HG02852 (cell line): Measurements from ENCODE around the gene ZNF302.
"Not testable (repeated sequence)": the region's sequence is repeated elsewhere in the genome, so short reads cannot be mapped to it uniquely, and the experiment has no call there.

ENCODE experiments used
- ATAC-seq: cut with Tn5 transposase; IDR thresholded peaks from one replicate; pipeline ENCODE4 v1.9.1; 2021; ENCODE audit warnings: mild to moderate bottlenecking, moderate library complexity; ENCODE audit not compliant: unreplicated experiment

The ZNF302 gene

GRCh38 chr19:34669305-34669704, 8.2 kb upstream of the ZNF302 start:
- ATAC-seq, result no peak

GRCh38 chr19:34671972-34672371, 5.5 kb upstream of the ZNF302 start:
- no peak for ATAC-seq

- no peak for ATAC-seq
These were observed 3.9 kb upstream of the ZNF302 start for GRCh38 chr19:34673590-34673989.

DNA sequence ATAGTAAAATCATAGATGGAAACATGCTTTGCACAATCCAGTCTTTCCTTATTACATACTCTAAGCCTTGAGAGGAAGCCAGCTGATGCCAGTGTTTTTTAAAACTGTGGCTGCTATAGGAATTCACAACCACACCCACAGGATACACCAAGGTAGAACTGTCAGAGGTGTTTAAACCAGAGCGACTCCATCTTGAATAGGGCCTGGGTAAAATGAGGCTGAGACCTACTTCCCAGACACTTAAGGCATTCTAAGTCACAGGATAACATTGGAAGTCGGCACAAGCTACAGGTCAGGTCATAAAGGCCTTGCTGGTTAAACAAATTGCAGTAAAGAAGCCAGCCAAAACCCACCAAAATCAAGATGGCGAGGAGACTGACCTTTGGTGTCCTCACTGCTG, 2.2 kb upstream of the ZNF302 start:
- ATAC-seq, result no peak

DNA sequence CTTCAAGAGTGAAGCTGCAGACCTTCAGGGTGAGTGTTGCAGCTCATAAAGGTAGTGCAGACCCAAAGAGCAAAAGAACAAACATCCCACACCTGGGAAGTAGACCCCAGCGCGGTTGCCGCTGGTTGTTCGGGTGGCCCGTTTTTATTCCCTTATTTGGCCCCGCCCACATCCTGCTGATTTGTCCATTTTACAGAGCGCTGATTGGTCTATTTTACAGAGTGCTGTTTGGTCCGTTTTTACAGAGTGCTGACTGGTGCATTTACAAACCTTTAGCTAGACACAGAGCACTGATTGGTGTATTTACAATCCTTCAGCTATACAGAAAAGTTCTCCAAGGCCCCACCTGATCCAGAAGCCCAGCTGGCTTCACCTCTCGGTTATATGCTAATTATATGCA, 1.6 kb upstream of the ZNF302 start:
- ATAC-seq, result no peak

DNA sequence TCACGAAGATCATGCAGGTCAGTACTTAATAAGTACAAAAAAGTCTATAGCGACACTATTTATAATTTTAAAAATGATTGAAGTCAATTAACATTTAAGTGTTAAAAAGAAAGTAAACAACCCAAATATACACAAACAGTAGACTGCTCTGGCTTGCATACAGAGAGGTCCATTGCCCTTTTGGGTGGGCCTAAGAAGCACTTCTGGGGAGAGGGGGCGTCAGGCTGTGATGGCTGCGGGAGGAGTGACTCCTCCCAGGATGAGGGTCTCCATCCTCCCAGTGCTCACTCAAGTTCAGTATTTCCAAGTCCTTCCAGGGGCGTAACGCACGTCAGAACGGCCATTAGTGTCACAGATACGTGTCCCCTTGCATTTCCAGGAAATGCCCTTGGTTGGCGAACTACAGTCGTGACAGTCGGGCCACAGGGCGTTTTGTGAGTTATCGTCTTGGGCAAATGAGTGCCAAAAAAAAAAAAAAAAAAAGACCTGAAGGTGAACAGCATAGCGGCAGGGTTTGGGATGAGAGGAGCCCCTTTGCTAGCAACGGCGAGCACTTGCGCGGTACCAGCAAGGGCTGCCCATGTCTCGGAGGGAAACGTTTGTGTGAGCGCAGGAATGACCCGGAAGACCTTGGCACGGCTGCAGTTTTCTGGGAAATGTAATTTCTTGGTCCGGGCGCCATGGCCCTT, 637 bp upstream of the ZNF302 start, which contains the start of gene SCGB2B2:
TSS of gene SCGB2B2 (minus strand) at position 463 of the 689 bp plus-strand sequence. CDS start 82,596 bp downstream, outside the sequence.
- peak; percentile 56 for ATAC-seq

DNA sequence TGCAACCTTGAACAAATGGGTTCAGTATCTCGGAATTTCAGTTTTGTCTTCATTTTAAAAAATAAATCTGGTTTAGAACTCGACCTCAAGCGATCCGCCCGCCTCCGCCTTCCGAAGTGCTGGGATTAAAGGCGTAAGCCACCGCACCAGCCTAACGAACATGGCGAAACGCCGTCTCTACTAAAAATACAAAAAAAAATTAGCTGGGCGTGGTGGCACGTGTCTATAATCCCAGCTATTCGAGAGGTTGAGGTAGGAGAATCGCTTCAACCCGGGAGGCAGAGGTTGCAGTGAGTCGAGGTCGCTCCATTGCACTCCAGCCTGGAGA, 571 bp downstream of the ZNF302 start:
- no peak for ATAC-seq

DNA sequence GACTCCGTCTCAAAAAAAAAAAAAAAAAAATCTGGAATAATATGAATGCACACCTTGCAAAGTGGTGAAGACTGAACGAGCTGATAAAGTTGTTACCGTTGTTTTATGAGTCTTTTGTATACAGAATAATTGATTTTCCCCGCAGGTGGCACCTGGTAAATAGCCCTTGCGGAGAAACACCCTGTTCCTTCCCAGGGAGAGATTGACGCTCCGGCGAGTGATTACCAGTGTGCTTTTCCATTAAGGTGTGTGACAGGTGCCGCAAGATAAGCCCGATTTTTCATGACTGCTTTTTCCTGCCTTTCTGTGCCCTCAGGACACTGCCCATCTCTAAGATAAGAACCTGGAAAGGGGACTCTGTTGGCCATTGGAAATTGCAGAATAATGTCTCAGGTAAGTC, 943 bp downstream of the ZNF302 start:
- no peak for ATAC-seq

- ATAC-seq, result no peak
These were observed 4.0 kb downstream of the ZNF302 start for GRCh38 chr19:34681478-34681877.

GRCh38 chr19:34685266-34685665, 7.8 kb downstream of the ZNF302 start:
- not testable (repeated sequence) for ATAC-seq

DNA sequence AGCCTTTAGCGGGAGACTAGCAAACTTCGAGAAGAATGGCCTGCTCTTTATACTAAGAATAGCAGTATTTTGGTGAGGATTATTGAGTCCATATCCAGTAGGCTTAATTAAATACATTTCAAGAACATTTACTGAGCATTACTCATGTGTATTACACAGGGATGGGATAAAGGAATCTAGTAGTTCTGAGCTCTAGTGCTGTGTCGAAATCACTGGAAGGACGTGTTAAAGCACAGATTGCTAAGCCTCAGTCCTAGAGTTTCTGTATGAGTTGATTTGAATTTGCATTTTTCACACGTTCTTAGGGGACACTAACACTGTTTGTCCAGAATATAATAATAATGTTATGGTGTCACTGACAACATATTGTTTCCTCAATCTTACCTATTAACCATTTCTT, 9.0 kb downstream of the ZNF302 start:
- ATAC-seq, result no peak

GRCh38 chr19:34687348-34687747, 9.9 kb downstream of the ZNF302 start:
- no peak for ATAC-seq

- no peak for ATAC-seq
These were observed 11.1 kb downstream of the ZNF302 start for GRCh38 chr19:34688592-34688991.

- ATAC-seq, result no peak
These were observed 12.9 kb downstream of the ZNF302 start for GRCh38 chr19:34690372-34690771.

GRCh38 chr19:34692549-34692948, 15.1 kb downstream of the ZNF302 start:
- no peak for ATAC-seq

GRCh38 chr19:34707661-34708060, 30.2 kb downstream of the ZNF302 start:
- ATAC-seq, result no peak

DNA sequence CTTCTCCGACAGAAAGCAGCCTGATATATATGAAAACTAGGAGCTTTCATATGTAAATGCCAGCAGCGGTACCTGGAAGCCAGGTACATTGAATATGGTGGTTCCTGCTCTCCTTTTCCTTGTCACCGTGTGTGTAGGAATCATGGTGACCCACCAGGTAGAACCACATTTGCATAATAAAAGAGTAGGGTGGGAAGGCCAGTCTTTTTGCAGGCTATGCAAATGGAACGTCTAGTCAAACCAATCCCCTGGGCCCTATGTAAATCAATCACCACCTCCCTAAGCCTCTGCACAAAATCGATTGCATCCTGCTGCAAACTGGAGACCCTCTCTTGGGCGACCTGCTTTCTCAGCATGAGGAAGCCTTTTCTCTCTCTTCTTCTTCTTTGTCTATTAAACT, 34.4 kb downstream of the ZNF302 start:
- ATAC-seq, result no peak

DNA sequence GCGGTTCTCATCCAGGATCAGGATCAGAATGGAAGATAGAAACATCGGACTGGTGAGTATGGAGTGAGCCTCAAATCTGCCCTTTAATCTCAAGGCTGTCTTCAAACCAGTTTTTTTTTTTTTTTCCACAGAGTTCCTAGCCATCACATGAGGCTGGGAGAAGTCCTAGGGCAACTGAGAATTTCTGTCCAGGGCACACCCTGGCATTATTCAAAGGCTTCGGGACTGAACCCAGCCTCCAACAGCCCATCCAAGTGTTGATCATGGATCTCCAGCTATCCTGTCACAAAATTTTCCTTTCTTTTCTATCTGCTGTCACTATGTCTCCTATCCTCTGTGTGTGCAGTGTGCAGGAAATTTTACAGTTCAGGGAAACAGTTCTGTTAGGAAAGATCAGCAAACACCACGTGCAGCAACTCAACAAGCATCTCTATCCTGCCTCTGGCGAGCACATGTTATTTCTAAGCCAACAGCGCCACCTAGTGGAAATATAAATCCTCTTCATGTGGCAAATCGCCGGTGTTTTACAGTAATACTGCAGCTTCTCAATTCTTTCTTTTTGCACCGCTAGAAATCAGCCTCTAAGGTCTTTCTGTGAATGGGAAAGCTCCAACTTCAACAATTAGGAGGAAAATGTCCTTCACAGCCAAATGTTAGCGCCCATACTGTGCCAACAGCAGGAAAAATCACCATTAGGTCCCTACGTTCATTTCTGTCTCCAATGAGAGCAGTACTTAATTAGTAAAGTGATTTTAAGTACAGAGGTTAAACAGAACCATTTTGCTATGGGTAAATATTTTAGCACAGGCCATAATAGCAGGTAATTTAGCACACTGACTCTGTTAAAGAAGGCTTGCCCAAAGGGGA, 35.1 kb downstream of the ZNF302 start:
- no peak for ATAC-seq

DNA sequence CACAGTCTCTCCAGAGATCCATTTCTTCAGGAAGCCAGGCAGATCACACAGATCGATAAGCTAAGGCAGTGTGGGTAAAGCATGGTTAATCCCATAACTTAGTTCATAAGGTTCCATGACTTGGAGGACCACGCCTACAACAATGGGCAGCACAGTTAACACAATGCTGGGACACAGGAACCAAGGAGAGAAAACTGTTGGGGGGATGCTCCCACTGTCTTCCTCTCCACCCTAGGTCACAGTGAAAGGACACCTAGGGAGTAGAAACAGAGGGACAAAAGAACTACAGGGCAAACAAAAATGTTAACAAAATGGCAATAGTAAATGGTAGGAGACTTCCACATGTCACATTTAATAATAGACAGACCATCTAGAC, 35.8 kb downstream of the ZNF302 start:
- no peak for ATAC-seq

- ATAC-seq, result no peak
These were observed 37.9 kb downstream of the ZNF302 start for GRCh38 chr19:34715357-34715756.

- no peak for ATAC-seq
These were observed 44.9 kb downstream of the ZNF302 start for GRCh38 chr19:34722353-34722752.

DNA sequence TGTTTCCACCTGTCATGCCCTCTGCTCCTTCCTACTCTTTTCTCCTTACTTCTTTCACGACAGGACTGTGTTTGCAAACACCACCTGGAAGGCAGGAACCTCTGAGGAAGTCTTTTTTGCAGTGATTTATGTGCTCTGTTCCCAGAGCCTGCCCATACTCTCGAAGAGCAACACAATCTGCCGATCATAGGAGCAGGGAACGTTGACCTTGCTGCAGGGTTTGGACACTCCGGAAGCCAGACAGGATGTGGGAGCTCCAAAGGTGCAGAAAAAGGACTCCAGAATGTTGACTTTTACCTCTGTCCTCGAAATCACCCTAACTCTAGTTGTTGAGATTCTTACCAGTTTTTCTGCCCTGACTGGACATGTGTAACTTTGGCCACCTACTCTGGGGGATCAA, 47.9 kb downstream of the ZNF302 start:
- ATAC-seq, result no peak
